HG03066 (cell line): ENCODE data around the gene NRAS.

Experiments used
- ATAC-seq: cut with Tn5 transposase; IDR thresholded peaks from one replicate; pipeline ENCODE4 v1.9.1; 2021; ENCODE audit warnings: low read depth; ENCODE audit not compliant: unreplicated experiment

Gene NRAS

DNA sequence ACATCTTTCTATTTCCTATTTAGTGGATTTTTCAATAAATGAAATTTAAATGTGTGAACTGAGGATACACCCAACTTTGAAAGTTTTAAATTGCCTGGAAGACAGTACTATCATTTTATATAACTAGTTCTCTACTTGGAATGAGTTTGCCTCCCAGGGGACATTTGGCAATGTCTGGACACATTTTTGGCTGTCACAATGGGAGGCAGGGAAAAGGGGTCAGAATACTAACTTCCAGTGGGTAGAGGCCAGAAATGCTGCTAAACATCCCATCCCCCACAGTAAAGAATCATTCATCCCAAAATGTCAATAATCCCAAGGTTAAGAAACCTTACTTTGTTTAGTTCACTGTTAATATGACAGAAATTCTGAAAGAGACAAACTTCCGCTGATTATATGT is 13.2 kb upstream of the NRAS start:
- ATAC-seq, result no peak

DNA sequence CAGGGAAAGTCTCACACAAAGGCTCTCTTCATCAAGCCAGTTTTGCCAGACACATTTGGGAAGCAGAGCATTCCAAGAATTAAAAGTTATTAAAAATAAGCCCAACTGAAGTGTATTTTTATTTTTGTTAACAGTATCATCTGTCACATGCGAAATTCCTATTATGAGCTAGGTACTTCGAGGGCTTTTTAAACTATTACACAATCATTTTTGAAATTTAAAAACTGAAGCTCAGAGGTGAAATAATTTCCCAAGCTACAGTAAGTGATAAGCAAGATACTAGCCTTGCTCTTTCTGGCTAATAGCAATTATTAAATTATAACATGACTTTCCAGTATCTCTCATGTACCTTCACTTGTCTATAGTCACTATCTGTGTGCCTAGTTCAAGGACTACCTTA is 12.0 kb upstream of the NRAS start:
- no peak for ATAC-seq

DNA sequence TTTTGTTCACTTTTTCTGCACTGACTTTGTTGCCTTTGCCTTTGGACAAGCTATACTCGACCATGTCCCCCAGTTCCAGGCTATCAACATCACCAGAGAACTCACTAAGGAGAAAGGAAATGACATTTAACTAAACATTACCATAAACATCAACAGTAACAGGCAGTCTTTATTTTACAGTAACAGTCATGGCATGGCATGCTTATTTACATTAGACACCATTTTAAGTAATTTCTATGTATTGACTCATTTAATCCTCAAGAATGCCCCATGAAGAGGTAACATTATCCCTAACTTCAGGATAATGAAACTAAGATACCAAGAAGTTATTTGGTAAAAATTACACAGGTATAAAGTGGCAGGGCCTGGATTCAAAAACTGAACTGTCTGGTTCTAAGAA is 8.7 kb upstream of the NRAS start:
- ATAC-seq, result no peak

DNA sequence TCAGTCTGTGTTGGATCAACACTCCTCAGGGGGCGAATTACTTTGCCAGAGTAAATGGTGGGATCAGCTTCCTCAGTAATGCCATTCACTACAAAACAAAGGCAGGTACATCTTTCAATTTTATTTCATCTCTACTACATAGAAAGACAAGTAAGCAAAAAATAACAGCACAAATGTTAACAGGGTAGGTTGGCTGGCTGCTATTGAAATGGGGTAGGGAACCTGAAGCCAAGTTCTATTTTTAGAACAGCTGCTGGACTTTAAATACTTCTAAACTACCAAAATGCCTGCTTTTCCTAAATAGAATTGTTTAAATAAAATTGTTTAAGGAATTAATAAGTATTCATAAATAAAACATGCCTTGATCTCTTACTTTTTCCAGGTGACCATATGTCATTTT is 7.3 kb upstream of the NRAS start:
- no peak for ATAC-seq

DNA sequence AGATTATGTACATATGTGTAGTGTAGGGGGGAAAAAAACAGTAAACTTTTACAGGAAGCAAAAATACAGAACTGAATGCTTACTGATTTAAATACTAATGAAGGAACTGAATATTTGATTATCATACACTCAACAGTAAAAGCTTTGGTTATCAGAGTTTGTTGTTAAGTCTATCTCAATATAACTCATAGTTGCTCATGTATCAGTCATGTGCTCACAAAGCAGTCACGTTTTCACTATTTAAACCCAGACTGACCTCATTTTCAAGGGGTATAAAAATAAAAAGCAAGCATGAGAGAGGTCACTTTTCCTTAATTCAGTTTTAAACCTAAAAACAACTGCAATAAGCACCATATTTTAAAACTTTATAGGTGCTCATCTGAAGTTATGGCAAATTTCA is 6.9 kb upstream of the NRAS start:
- ATAC-seq, result no peak

DNA sequence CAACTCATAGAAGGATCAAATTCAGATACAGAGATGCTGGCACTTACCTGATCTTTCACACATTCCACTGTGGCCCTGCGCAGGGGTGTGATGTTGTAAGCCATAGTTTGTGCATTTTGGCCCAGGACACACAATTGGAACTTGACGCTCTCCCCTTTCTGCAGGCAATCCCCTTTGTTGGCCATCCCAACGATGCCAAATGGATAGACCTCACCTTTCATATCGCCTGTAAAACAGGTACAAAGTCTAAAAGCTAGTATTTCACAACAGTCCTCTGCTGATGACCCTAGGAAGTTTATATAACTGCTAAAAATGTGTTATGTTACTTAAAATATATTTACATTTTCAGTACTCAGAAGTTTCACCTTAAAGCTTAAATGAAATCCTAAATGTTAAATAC is 3.9 kb upstream of the NRAS start:
- no peak for ATAC-seq

DNA sequence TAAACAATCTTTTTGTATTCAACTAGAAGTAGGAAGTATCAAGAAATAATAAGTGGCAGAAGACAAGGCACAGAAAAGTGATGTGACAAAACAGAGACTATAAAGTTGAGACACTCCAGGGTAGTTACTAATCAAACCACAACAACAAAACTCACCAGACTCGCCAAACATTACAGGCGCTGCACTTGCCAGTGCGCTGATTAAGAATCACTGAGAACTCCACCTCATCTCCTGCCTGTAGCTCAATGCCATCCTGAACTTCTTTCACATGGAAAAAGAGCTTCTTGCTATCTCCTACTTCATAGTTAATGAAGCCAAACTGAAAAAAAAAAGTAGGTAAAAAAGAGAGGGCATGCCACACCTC is 2.8 kb upstream of the NRAS start:
- ATAC-seq, result no peak

DNA sequence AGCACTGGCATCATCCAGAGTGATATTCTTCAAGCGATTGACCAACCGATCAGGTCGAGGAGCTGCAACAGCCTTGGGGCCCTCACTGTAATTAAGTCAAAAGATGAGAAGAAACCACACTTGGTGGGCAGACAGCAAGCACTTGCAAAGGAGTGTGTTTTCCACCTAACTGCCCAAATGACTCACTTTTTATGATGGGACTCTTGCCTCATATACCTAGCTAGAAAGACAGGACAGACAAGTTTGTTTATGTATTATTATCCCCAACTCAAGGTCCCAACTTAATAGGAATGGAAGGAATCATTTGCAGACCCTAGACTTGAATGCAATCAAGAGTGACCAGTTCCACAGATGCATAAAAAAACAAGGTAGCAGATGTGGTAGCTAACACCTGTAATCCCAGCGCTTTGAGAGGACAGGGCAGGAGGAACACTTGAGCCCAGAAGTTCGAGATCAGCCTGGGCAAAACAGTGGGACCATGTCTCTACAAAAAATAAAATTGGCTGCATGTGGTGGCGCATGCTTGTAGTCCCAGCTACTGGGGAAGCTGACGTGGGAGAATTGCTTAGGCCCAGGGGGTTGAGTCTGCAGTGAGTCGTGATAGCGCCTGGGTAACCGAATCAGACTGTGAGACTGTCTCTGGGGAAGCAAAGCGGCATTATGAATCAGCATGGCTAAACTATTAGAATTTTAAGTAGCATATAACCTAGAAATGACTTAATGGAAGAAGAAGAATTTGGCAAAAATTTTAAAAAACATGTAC is 2.3 kb upstream of the NRAS start:
- no peak for ATAC-seq

DNA sequence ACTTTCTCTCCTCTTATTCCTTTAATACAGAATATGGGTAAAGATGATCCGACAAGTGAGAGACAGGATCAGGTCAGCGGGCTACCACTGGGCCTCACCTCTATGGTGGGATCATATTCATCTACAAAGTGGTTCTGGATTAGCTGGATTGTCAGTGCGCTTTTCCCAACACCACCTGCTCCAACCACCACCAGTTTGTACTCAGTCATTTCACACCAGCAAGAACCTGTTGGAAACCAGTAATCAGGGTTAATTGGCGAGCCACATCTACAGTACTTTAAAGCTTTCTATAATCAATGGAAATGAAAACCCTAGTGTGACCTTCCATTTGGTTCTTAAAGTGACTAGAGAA is 643 bp downstream of the NRAS start:
- no peak for ATAC-seq

DNA sequence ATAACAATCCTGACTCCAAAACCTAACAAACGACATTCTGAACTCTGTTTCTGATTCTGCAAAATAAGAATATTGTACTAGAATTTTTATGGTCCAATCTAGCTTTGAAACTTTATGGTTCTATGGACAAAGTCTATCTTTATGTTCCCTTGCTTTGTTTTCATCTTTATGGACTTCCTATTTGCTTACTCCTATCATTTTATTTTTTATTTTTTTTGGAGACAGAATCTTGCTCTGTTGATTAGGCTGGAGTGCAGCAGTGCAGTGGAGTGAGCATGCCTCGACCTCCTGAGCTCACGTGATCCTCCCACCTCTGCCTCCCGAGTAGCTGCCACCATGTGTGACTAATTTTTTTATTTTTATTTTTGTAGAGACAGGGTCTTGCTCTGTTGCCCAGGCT is 3.6 kb downstream of the NRAS start:
- ATAC-seq, result no peak

DNA sequence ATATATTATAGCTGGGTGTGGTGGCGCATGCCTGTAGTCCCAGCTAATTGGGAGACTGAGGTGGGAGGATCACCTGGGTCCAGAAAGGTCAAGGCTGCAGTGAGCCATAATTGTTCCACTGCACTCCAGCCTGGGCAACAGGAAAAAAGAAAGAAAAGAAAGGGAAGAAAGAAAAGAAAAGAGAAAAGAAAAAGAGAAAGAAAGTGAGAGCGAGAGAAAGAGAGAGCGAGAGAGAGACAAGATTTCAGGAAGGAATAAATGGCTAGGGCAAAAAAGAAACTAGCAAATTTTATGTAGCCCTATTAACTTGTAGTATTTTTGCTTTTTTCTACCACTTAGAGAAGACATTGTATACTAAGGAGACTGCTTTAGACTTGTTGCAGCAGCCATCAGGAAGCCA is 6.2 kb downstream of the NRAS start:
- no peak for ATAC-seq

DNA sequence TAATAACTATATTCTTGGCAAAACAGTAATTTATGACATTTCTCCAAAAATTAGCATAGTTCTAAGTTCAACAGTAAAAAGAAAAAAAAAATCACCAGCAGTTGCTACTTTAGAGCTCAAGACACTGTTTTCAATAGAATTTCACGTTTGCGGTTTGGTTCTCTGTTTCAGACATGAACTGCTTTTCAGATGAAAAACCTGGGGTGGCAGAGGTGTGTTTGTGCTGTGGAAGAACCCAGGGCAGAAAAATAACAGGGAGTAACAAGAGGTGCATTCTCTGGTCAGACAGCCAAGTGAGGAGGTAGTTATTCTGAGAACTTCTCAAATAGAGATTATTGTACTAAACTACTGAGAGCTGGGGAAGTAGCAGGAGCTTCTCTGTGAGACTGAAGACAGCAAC is 9.0 kb downstream of the NRAS start:
- no peak for ATAC-seq

DNA sequence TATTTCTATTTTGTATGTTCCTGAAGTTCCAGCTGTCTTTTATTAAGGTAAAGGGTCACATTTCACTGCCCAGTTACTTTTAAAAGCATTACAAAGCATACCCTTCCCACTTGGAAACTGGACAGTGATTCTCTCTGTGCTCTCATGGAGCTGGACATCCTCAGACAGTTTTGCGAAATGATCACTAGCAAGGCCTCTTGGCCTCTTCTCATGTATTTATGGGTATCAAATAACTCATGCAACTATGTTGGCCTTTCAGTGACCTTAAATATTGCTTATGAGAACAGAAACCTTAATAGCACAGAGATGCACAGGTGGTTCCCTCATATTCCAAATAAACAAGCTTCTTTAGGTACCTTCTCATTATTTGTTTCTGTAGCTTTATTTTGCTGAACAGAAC is 13.3 kb downstream of the NRAS start:
- ATAC-seq, result no peak

DNA sequence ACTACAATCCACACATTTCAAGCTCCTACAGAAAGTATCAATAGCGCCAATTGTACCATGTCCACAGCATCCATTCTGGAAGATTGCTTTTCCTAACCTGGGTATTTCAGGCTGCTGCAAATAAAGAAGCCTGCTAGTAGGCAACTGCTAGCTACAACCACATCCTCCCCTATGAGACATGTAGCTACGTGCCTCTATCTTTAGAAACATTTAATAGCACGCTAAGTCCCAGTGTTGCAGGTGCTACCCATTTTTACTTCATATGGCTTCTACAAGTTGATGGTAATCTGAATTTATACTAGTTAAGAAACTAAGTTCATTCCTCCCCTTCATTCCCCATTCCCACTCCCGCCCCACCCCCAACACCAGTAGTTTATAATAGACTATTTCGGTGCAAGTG is 13.8 kb downstream of the NRAS start:
- peak; percentile 64 for ATAC-seq

DNA sequence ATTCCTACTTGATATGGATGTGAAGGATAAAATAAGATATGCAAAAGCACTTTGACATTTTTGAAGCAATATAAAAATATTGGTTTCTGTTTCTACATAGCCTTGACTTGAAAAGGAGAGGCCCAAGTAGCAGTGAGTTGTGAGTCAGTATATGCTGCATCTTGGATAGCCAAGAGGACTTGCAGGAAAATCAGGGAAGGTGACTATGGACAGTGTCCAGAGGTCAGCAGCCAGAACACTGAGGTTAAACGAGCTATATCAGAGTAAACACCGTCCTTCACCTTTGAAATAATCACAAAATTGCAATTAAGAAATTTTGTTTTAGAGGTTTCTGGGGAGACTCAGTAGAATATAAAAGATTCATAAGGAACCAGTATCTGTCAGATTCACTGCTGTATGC is 14.6 kb downstream of the NRAS start:
- no peak for ATAC-seq

DNA sequence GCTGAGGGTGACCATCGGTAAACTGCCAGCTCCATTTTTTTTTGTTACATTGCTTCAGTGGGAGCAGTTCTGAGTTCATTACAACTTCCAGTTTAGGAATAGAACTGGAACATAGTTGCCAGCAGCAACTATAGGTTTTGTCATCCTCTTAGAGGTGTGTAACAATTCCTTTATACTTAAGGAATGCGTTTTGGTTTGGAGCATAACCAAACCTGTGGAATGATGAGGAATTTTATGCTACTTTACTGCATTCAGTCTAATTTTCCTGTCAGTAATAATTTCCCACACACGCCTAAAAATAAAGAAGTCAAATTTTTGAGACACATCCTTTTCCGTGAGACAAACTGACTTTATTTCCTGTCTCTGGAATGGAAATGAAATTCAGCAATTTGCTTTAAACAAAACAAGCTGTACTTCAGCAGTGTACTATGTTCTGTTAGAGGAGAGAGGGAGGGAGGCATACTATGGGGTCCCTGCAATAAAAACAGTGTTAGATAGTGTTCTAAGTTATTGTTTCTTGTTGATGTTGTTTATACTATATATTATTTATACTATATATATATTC is 16.5 kb downstream of the NRAS start:
- ATAC-seq, result no peak

DNA sequence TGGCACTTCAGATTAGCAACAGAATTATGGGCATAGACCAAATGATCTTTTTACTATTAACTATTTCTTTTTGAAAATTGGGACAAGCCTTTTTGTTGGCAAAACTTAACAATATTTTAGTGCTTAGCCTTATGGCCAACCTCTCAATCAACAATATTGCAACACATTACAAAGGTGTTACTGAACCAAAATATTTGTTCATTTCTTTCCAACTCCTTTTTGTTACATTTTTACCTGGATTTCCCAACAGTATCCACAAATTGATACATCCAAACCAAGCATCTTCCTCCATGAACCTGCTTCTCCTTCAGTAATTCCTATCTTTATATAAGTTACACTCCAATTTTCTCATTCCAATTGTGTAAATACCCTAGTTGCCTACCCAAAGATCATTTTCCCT is 19.8 kb downstream of the NRAS start:
- no peak for ATAC-seq

DNA sequence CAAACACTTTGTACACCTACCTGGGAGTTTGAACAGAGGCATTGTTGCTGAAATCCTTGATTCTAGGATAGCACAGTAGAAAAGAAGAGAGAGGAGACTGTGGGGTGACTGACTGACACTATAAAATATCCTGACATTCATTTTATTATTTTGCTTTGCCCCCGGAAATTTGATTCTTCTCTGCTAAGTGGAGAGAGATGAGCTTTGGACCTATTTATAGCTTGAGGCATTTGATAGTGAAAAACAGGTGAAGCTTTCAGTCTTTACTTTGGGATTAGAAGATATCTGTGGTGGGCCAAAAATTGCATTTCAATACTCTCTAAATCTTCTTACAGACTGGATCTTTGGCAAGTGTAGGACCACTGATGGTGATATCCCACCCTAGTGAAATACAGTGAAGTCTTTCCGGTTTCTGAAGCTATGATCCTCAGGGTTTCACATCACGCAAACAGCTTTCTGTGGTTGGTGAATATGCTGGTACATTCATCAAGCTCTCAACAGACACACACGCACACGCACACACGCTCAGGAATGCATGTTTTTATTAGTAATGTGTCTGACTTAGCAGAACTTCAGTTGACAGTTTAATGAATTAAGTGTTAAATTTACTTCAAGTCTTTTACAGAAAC is 21.0 kb downstream of the NRAS start, which contains the start of gene AMPD1:
AMPD1 (minus strand) TSS at position 117 of the 629 bp plus-strand sequence; CDS start at position 42, 75 bp downstream.
- ATAC-seq, result no peak

DNA sequence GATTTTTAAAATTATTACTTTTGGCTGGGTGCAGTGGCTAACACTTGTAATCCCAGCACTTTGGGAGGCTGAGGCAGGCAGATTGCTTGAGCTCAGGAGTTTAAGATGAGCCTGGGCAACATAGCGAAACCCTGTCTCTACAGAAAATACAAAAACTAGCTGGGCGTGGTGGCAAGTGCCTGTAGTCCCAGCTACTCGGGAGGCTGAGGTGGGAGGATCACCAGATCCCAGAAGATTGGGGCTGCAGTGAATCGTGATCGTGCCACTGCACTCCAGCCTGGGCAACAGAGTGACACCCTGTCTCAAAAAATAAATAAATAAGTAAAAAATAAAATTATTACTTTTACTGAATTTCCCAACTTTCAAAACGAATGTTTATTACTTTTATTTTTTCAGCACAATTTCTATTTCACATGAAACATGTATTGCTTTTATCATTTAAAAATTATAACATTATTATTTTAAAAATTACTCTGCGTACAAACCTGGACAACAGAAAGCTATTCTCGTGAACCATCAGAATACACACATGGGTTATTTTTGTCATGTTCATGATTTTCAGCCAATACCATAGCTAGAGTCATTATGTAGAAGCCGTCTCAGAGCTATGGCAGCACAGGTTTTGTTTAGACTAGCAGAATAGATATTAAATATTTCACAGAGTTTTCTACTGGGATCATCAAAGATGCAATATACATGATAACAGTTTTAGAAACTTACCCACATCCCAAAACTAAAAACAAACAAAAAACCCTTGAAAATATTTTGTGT is 21.8 kb downstream of the NRAS start:
- ATAC-seq, result no peak

DNA sequence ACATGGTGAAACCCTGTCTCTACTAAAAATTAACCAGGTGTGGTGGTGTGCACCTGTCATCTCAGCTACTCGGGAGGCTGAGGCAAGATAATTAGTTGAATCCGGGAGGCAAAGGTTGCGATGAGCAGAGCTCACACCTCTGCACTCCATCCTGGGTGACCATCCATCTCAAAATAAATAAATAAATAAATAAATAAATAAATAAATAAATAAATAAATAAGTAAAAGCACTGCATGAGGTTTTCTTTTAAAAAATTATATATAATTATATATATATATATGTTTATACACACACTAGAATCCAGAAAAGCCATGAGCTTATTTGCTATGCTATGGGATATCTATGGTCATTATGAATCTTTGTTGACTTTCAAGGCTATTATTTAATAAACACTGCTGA is 23.6 kb downstream of the NRAS start:
- no peak for ATAC-seq

DNA sequence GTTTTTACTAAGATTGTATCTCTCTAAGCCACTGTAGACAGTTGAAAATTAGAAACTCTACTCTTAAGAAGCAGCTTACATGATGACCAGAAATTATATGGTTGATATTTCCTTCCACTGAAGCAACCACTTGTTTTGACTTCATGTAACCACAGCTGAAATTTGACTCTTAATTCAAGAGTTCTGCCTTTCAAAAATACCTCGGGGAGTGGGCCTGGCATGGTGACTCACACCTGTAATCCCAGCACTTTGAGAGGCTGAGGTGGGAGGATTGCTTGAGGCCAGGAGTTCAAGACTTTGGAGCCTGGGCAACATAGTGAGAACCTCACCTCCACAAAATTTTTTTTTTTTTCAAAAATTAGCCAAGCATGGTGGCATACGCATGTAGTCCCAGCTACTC is 25.5 kb downstream of the NRAS start:
- ATAC-seq, result no peak

DNA sequence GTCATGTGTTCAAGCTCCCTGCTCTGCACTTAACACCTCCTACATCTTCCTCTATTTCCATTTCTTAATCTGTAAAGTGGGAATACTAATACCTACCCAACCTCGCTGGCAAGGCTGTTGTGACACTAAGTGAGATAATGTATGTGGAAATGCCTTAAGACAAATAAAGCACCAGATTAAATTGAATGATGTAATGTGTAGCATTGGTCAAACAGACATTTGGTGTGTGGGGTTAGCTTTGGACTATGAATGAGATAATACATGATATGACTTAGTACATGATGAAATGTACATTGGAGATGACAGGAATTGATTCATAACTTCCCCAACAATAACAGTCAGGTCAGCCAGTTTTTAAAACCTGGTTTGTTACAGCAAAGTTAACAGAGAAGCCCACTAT is 26.4 kb downstream of the NRAS start:
- ATAC-seq, result no peak
